Eye (tissue), 1 donor: ENCODE measurements around the gene BNC2.

ENCODE experiments used
- DNase-seq: peaks from one replicate; pipeline ENCODE4 v3.0.0-alpha.2; 2015

The BNC2 gene

GRCh38 chr9:16668734-16669295, 201.7 kb downstream of the BNC2 start:
- no peak for DNase-seq

GRCh38 chr9:16664211-16664610, 206.3 kb downstream of the BNC2 start:
- no peak for DNase-seq

GRCh38 chr9:16661816-16662215, 208.7 kb downstream of the BNC2 start:
- DNase-seq = no peak

DNA sequence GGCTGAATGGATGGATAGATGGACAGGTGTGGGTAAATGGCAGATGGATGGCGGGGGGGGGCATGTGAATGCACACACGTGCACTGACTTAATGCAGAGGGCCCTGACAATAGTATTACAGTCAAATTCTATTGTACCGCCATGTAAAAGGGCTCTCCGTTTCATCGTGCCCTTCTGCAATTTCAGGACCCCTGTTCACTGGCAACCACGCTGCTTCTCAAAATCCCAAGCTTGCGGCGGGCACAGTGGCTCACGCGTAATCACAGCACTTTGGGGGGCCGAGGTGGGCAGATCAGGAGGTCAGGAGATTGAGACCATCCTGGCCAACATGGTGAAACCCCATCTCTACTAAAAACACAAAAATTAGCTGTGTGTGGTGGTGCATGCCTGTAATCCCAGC, 211.4 kb downstream of the BNC2 start:
- DNase-seq = no peak

DNA sequence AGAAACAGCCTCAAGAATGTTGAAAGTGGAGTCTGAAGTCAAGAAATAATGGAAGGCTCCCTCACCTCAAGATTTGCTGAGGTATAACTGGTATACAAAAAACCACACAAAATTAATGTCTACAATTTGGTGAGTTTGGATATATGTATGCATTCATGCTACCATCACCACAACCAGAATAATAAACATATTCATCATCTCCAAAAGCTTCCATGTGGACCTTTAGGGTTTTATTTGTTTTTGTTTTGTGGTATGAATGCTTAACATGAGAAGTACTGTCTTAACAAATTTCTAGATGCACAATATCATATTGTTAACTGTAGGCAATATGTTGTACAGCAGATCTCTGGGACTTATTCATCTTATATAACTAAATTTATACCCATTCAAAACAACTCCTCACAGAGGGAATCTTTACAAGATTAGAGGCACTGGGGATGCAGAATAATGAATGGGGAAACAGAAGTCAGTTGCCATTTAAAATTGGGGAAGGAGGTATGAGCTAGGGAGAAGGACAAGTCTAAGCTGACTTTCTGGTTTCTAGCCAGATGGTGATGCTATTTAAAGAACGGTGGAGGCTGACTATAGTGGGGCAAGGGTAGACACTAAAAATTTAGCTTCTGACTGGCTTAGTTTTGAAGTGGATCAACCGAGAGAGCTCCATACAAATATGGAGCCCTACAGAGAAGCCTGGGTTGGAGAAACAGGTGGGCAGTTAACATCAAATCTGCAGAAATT, 213.9 kb downstream of the BNC2 start:
- DNase-seq = no peak

DNA sequence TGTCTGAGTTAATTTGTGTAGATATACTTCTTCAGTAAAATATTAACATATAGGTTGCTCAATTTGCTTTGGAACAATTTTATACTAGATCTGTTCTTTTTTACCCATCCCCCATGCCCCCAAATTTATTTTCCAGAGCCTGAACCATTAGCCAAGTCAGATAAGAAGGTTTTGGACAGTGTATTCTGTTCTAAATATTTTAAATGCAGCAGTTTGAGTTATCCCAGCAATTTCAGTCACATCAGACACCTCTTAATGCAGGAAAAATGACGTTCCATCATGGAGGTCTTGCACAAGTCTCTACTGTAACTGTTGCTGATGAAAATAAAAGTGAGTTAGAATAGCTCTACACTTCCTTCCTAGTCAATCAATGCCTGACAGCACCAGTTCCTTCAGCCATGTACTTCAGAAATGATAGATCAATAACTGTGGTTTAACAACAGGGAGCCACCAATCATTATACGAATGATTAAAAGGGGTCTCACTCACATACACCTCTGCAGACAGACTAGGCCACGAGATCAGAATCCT, 215.8 kb downstream of the BNC2 start:
- no peak for DNase-seq

- peak; percentile 41 for DNase-seq
Measured at GRCh38 chr9:16653491-16654399, 216.7 kb downstream of the BNC2 start.

GRCh38 chr9:16652582-16652981, 217.9 kb downstream of the BNC2 start:
- peak; percentile 23 for DNase-seq

DNA sequence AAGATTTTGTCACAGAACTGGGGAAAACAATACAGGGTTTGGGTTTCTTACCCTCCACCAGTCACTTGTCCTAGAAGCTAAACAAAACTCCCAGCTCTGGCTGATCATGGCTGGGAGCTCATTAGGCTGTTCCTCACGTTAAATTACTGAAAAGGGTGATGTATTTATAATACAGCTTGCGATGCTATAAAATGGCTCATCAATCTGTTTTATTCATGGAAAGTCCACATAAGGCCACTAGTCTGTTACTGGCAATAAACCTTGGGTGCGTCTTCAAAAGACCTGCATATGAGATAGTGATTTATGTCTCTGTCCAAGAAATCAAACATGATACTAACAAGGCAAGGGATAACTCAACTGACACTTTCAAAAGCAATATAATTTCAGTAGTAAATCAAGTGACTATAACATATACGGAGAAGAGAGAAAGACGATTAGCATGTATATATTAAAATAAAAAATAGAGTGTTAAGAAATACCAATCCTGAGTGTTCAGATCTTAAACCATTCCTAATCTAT, 219.0 kb downstream of the BNC2 start:
- DNase-seq = no peak

GRCh38 chr9:16645970-16646369, 224.5 kb downstream of the BNC2 start:
- DNase-seq = no peak

DNA sequence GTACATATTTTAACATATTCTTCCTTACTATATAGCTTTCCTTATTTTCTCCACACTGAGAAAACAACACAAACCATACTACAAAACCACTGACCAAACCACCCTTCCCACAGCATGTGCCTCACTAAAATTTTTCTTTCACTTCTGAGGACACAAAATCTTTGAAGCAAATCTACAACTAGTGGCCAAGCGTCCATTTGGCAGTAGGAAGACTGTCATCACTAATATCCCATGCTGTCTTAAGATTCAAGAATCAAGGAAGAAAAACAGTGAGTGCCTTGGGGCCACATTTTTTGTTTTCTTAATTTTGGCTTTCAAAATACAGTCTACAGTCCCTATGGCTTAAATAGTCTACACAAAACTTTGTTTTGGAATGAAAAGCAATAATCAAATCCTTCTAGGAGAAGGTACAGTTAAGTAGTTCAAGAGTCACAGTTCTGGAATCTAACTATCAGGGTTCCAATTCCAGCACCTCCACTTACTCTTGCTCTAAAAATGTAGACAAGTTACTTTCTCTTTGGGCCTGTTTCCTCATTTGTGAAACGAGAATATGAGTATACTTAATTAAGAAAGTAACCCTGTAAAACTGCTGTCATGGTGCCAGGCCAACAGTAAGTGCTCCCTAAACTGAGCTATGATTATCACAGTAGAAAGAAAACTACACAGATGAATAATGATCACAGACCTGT, 227.9 kb downstream of the BNC2 start:
- no peak for DNase-seq

DNA sequence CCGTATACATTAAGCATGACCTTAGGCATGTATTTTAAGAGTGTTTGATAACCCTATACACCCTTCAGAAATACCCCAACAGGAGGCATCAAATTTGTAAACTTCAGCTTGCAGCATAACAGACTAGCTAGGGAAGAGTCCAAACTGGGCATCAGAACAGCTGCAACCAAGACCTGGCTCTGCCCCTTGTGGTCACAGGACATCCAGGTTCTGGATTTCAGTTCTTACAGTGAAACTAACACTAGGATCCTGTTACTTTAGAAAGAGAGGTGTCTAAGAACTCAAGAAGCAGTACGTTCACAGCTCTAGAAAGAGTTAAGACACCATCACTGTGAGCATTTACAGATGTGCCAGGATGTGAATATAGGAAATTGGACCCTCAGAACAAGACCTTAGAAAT, 229.8 kb downstream of the BNC2 start:
- no peak for DNase-seq

DNA sequence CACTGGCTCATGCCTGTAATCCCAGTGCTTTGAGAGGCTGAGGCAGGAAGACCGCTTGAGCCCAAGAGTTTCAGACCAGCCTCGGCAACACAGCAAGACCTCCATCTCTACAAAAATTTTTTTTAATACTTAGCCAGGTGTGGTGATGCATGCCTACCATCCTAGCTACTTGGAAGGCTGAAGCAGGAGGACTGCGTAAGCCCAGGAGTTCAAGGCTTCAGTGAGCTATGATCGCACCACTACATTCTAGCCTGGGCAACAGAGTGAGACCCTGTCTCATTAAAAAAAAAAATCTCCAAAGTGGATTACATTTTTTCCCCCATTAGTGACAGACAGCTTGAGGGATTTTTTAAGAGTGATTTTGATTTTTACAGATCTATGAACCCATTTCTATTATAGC, 230.8 kb downstream of the BNC2 start:
- DNase-seq = no peak

DNA sequence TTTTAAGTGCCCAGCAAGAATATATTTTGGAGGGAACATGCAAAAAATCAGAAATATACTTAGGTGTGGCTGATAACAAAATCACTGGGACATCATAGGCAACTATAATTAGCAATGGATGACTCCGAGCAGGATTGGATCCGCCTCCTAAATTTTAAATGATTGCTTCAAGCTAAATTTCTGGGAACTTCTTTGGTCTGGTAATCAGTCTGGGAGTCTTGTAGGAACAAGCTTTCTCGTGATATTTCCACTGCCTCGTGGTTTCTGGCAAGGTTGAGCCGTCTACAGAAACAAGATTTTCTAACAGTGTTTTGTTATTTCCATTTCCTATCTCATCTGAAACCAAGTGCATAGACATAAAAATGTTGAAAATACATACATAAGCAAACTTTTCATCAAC, 232.6 kb downstream of the BNC2 start:
- no peak for DNase-seq

DNA sequence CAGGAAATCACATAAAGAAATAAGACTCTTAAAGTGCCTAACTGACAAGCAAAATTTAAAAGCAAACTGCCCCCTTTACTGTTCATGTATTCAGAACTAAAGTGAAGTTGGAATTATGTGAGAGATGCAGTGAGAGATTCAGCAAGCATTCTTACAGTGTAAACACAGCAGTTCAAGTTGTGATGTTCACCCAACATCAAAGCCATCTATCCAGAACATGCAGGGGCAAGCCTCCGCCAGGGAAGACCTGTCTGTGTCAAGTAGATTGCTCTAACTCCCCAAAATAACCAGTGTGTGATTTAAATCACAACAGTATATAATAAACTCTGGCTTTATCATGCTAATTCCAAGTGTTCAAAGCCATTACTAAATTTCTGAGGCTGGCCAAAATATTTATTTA, 233.3 kb downstream of the BNC2 start:
- DNase-seq = no peak

GRCh38 chr9:16633794-16634193, 236.7 kb downstream of the BNC2 start:
- DNase-seq = no peak

DNA sequence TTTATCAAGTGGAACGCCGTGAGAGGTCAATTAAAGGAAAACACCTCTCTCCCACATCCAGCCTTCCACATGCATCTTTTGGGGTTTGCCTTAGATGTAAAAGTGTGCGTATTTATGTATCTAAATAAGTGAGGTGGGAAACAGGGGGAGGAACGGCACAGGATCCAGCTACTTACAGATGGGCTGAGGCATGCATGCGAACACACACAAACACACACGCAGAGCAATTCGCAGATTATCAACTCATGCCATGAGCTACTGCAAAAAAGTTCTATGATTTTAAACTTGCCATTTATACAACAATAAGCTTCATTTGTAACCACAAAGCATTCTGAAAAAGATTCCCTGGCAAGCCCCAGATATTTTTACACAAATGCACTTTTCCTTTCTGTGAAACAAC, 242.1 kb downstream of the BNC2 start:
- peak; percentile 66 for DNase-seq

- DNase-seq = peak; percentile 84
Measured at GRCh38 chr9:16627967-16628366, 242.5 kb downstream of the BNC2 start.

DNA sequence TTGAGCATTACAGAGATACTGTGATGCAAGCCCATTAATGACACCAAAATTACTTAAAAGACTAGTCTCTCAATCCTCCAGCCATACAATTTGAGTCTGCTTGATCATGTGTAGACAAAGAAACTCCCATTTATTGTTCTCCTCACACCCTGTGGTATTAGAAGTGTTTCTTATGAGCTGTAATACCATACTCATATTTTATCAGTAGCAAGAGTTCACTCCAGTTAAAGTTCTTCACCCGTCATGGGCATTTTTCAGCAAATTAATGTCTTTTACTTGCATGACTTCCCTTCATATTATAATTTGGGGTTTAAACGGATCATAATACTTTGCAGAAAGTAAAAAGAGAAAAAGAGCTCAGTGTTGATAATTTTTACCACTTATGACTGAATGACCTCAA, 242.9 kb downstream of the BNC2 start:
- DNase-seq = peak; percentile 50

DNA sequence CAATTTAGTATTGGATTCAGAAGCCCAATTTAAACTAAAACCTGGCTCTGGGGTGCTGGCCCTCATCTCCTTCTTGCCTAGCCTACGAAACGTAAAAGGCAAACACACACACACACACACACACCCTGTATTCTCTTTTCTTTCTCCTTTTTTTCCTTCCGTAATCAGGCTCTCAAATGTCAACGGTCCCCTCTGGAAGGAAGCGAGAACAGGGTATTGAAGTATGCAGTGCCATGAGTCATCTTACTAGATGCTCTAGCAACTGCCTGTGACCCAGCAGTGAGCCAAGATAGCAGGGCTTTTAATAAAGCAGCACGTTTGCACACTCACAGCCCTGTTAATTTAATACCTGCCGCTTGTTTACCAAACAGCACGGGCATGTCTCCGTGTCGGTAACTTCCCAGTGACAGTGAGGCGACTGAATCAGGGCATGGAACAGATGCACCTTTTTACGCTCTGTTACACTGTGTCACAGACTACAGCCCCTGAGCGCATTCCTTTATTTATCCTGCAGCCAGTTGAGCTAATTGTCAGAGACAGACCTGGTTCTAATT, 243.8 kb downstream of the BNC2 start:
- DNase-seq = peak; percentile 80

DNA sequence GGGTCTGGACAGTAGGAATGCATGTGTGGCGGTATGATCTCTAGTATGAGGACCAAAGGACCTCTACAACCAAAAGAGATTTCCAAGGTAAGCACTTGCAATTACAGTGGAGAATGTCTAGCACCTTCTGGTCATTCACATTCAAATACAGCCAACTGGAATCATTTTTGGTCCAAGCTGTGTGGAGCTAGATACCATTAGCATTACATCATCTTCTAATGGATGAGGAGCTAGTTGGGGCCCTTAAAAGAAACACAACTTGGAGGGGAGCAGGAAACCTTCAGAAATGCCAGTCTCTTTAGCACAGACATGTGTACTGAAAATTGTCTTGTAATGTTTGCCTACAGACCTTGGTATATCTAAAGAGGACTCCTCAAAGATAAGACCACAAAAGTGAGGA, 244.7 kb downstream of the BNC2 start:
- peak; percentile 48 for DNase-seq

GRCh38 chr9:16625161-16625631, 245.3 kb downstream of the BNC2 start:
- no peak for DNase-seq
